B cell (primary cell): ENCODE measurements around the gene SLC35E1. TPM values are rescaled to one million over a fixed set of nuclear protein-coding genes. Genes with fewer than 3 reads are reported as not detected.

Experiments
- ATAC-seq: fragments of 200-7000 bp; cut with Tn5 transposase; one replicate; pipeline ENCODE4 v1.10.0; 2021; ENCODE audit warnings: low read depth, mild to moderate bottlenecking, moderate number of reproducible peaks, moderate library complexity
- CTCF ChIA-PET: fragments of 350-600 bp; sonication (Branson Sonifier 250); formaldehyde crosslinking; loops from one replicate; lab custom pipeline; 2021; ENCODE audit warnings: antibody characterized with exemption, inconsistent platforms; lab: Charles Lee
- POLR2A ChIA-PET: fragments of 350-600 bp; sonication (Branson Sonifier 250); formaldehyde crosslinking; loops from one replicate; lab custom pipeline; 2021; ENCODE audit warnings: antibody characterized with exemption; lab: Charles Lee
- DNase-seq: peaks from one replicate; pipeline ENCODE4 v3.0.0; 2013
- H2AFZ ChIP-seq: 2 replicates; pipeline ENCODE4 v1.6.1; 2012; ENCODE audit warnings: mild to moderate bottlenecking, low read depth, low read length; ENCODE audit not compliant: insufficient read depth, poor library complexity, severe bottlenecking
- H3K27ac ChIP-seq, 2 donors: 1 replicate in 1 of 2; 2 replicates in 1 of 2; pipeline ENCODE4 v1.5.1; 2012 to 2013; ENCODE audit warnings: low read length in 2 of 2, mild to moderate bottlenecking in 2 of 2, moderate library complexity in 1 of 2
- H3K27me3 ChIP-seq, 4 experiments: fragments of 200-600 bp in 1 of 4; sonication (generic) in 1 of 4; replicated peaks in 1 of 4; 1 replicate in 2 of 4; 2 replicates in 2 of 4; pipeline versions ENCODE4 v1.6.1 to v1.7.0; 2013 to 2016; ENCODE audit warnings: low read length in 3 of 4, mild to moderate bottlenecking in 2 of 4, mixed read lengths in 1 of 4, moderate library complexity in 1 of 4; ENCODE audit not compliant: insufficient read depth in 4 of 4, control insufficient read depth in 3 of 4; ENCODE audit errors: control extremely low read depth in 1 of 4
- H3K36me3 ChIP-seq, 2 experiments: replicated peaks in 1 of 2; 1 replicate in 1 of 2; 2 replicates in 1 of 2; pipeline versions ENCODE4 v1.6.1 to v1.7.1; 2013; ENCODE audit warnings: low read length in 1 of 2; ENCODE audit not compliant: insufficient read depth in 2 of 2, control insufficient read depth in 1 of 2; ENCODE audit errors: control extremely low read depth in 1 of 2, extremely low read depth in 1 of 2
- H3K4me1 ChIP-seq, 2 donors: fragments of 200-600 bp in 1 of 2; sonication (generic) in 1 of 2; 1 replicate in 1 of 2; 2 replicates in 1 of 2; pipeline versions ENCODE4 v1.5.1 to v1.6.1; 2013 to 2017; ENCODE audit warnings: low read length in 2 of 2; ENCODE audit not compliant: control insufficient read depth in 2 of 2, insufficient read depth in 2 of 2
- H3K4me2 ChIP-seq: replicated peaks from 2 replicates; pipeline ENCODE3; 2012; ENCODE audit warnings: mild to moderate bottlenecking, low read depth, low read length; ENCODE audit not compliant: poor library complexity, severe bottlenecking
- H3K4me3 ChIP-seq, 5 experiments: fragments of 200-600 bp in 1 of 5; sonication (generic) in 1 of 5; 1 replicate in 3 of 5; 2 replicates in 2 of 5; pipeline versions ENCODE4 v1.5.1 to v1.7.0; 2011 to 2016; ENCODE audit warnings: low read length in 4 of 5, mild to moderate bottlenecking in 4 of 5, low read depth in 2 of 5, control low read depth in 1 of 5, moderate library complexity in 1 of 5; ENCODE audit not compliant: insufficient read depth in 1 of 5; ENCODE audit errors: control extremely low read depth in 1 of 5, extremely low read depth in 1 of 5
- H3K79me2 ChIP-seq: fragments of 200-600 bp; sonication (generic); one replicate; pipeline ENCODE4 v1.6.0; 2016; ENCODE audit warnings: low read length; ENCODE audit not compliant: control insufficient read depth, insufficient read depth
- H3K9ac ChIP-seq: fragments of 200-600 bp; sonication (generic); 2 replicates; pipeline ENCODE4 v1.6.1; 2017; ENCODE audit warnings: mild to moderate bottlenecking, low read length, moderate library complexity
- H3K9me3 ChIP-seq, 3 donors: one replicate each; pipeline versions ENCODE4 v1.6.1 to v1.7.1; 2013; ENCODE audit warnings: low read length in 2 of 3; ENCODE audit not compliant: control insufficient read depth in 2 of 3, insufficient read depth in 1 of 3; ENCODE audit errors: control extremely low read depth in 1 of 3
- H4K20me1 ChIP-seq: 2 replicates; pipeline ENCODE4 v1.6.0; 2012; ENCODE audit warnings: mild to moderate bottlenecking, low read length; ENCODE audit not compliant: insufficient read depth, control insufficient read depth, poor library complexity, severe bottlenecking
- H3K27ac Mint-ChIP-seq: one replicate; pipeline ENCODE4 v1.8.0; 2021; ENCODE audit warnings: mixed read lengths
- H3K27me3 Mint-ChIP-seq: one replicate; pipeline ENCODE4 v1.8.0; 2021; ENCODE audit warnings: mixed read lengths
- H3K4me1 Mint-ChIP-seq: one replicate; pipeline ENCODE4 v1.8.0; 2021; ENCODE audit warnings: mixed read lengths
- H3K4me3 Mint-ChIP-seq: one replicate; pipeline ENCODE4 v1.8.0; 2021; ENCODE audit warnings: mixed read lengths
- H3K9me3 Mint-ChIP-seq: one replicate; pipeline ENCODE4 v1.8.0; 2022; ENCODE audit warnings: mixed read lengths; ENCODE audit not compliant: insufficient read depth
- EZH2 ChIP-seq: IDR thresholded peaks from 2 replicates; pipeline ENCODE4 v1.6.1; 2012; ENCODE audit warnings: borderline replicate concordance, low read depth, mild to moderate bottlenecking, moderate library complexity, low read length; ENCODE audit not compliant: insufficient read depth, poor library complexity, severe bottlenecking
- WGBS: methylation state at CpG from one replicate; pipeline ENCODE4 v1.1.5; 2013; ENCODE audit warnings: missing lambda C conversion rate; ENCODE audit not compliant: insufficient coverage; 5-methylcytosine and 5-hydroxymethylcytosine counted together
- intact Hi-C: fragments of 100-400 bp; cut with micrococcal nuclease; formaldehyde crosslinking; loops from one replicate; pipeline ENCODE4 v1.10.0; 2022
- polyA plus RNA-seq: library from polyadenylated mRNA; depleted of rRNA; stranded (reverse); fragments of >200 nt; gene quantifications from 2 replicates; pipeline ENCODE4 v1.2.3, GENCODE V29; 2012
- total RNA-seq, 2 donors: library from RNA; stranded (reverse); fragments of 120-200 nt in 1 of 2; gene quantifications; 1 replicate in 1 of 2; 2 replicates in 1 of 2; pipeline versions ENCODE4 v1.2.3 to v1.2.4, GENCODE V29; 2013 to 2022
- TF ChIP-seq, protein P1 (sequence below): fragments of 200-600 bp; IDR thresholded peaks from one replicate; pipeline ENCODE4 v1.8.0; 2022; ENCODE audit warnings: antibody characterized with exemption, mild to moderate bottlenecking

Gene SLC35E1
- total and polyA plus RNA-seq, 2 donors (not counting 1 experiment from before 2014, with no cell fraction given) = 23.4 to 46.8 TPM

DNA sequence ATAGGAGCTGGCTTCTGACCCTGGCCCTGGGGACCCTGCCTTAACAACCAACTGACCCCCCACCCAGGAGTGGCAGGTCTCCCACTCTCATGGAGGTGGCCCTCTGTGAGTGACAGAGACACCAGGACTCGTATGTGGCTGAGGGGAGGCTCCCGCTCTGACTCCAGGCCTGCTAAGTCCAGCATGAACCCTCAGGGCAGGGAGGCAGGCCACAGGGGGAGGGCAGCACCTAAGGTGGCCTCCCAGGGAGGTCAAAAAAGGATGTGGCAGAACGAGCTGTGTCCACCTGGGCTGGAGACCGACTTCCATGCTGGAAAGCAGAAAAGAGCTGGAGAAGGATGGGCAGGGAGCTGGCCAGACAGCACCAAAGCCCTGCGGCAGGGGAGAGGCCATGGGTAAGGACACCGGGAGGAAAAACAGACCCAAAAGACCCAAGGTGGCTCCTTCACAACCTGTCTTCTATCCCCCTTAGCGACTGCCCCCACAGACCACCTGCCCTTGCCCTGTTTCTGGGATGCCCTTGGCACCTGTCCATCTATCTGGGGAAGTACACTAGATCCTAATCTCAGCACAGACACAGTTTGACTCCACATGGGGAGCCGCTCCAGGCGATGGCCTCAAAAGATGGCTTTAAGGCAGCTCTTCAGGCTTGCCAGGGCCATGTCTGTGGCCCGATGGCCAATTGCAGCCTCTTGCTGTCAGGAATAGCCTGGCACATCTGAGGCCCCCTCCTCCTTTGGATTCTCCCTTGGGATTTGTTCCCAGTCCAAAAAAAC lies 10.5 kb upstream of the SLC35E1 start:
- no peak for ATAC-seq
- Mint-ChIP-seq H3K9me3 (no peaks in the 10 kb centered on the region), H3K27me3 (no peaks in the 10 kb centered on the region), H3K27ac (peak overlapping the region; percentile 100), H3K4me1 (peaks cover 81% of the 10 kb centered on the region), H3K4me3 (peak overlapping the region; percentile 68)
- peak overlapping the region; percentile 98 to 99 for H3K27ac ChIP-seq
- intact Hi-C loops = loop anchor here (10.0 kb wide), 1 partner anchor 468 kb away; the partner anchor contains the start of gene RAB8A
- H2AFZ ChIP-seq = no peak overlapping the region
- ChIA-PET CTCF (interaction anchor here (1.4 to 2.2 kb wide), 2 partner anchors 9 to 41 kb away, joined by 5 to 12 read pairs; no protein-coding TSS in a partner anchor), POLR2A (interaction anchor here (7.0 kb wide), 1 partner anchor 9 kb away, joined by 73 read pairs; the partner anchor contains the start of gene SLC35E1)
- no peak for TF ChIP-seq EZH2
- TF ChIP-seq, protein P1, sequence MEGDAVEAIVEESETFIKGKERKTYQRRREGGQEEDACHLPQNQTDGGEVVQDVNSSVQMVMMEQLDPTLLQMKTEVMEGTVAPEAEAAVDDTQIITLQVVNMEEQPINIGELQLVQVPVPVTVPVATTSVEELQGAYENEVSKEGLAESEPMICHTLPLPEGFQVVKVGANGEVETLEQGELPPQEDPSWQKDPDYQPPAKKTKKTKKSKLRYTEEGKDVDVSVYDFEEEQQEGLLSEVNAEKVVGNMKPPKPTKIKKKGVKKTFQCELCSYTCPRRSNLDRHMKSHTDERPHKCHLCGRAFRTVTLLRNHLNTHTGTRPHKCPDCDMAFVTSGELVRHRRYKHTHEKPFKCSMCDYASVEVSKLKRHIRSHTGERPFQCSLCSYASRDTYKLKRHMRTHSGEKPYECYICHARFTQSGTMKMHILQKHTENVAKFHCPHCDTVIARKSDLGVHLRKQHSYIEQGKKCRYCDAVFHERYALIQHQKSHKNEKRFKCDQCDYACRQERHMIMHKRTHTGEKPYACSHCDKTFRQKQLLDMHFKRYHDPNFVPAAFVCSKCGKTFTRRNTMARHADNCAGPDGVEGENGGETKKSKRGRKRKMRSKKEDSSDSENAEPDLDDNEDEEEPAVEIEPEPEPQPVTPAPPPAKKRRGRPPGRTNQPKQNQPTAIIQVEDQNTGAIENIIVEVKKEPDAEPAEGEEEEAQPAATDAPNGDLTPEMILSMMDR = no peak
- H3K27me3 ChIP-seq = no peaks in the 10 kb centered on the region
- 91% methylated on average over 10 of the region's 10 CpGs for WGBS
- H3K9me3 ChIP-seq = no peaks in the 10 kb centered on the region
- peaks cover 90% of the 10 kb centered on the region for H3K79me2 ChIP-seq
- peaks cover 61% of the 10 kb centered on the region for H4K20me1 ChIP-seq
- no peak for DNase-seq
- peaks cover 52 to 62% of the 10 kb centered on the region in 2 donors for H3K4me1 ChIP-seq
- H3K9ac ChIP-seq = no peak overlapping the region
- no peak overlapping the region for H3K4me3 ChIP-seq
- H3K4me2 ChIP-seq = peak overlapping the region; percentile 88
- peaks cover 0 to 28% of the 10 kb centered on the region in 2 experiments for H3K36me3 ChIP-seq

DNA sequence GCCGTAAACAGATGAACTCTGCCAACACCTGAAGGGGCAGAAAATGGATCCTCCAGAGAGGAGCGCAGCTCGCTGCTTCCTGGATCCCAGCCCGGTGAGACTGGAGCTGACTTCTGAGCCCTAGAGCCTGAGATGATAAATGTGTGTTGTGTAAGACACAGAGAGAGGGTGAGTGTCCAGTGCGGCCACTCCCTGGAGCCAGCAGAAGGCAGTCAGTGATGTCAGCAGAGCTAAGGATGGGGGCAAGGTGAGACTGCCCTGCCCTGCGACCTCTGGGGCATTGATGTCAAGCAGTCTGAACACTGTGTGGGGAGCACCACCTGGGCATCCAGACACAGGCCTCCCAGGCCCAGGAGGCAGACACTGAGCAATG lies 9.7 kb upstream of the SLC35E1 start:
- H3K36me3 ChIP-seq = peaks cover 0 to 33% of the 10 kb centered on the region in 2 experiments
- Mint-ChIP-seq H3K4me3 (peak overlapping the region; percentile 67), H3K27me3 (no peaks in the 10 kb centered on the region), H3K9me3 (no peaks in the 10 kb centered on the region), H3K27ac (peak overlapping the region; percentile 94), H3K4me1 (peaks cover 75% of the 10 kb centered on the region)
- CTCF ChIA-PET = interaction anchor here (0.8 to 1.4 kb wide), 2 partner anchors 8 to 30 kb away, joined by 3 to 5 read pairs; no protein-coding TSS in a partner anchor
- peaks cover 66% of the 10 kb centered on the region for H4K20me1 ChIP-seq
- H2AFZ ChIP-seq = no peak overlapping the region
- WGBS = 84% methylated on average over 6 of the region's 6 CpGs
- H3K4me3 ChIP-seq = no peak overlapping the region
- intact Hi-C loops = loop anchor here (10.0 kb wide), 1 partner anchor 467 kb away; the partner anchor contains the start of gene RAB8A
- ATAC-seq (no peak), DNase-seq (no peak)
- H3K4me1 ChIP-seq = peaks cover 46 to 55% of the 10 kb centered on the region in 2 donors
- TF ChIP-seq, protein P1 = no peak
- TF ChIP-seq EZH2 = no peak
- H3K9ac ChIP-seq = no peak overlapping the region
- peaks cover 97% of the 10 kb centered on the region for H3K79me2 ChIP-seq
- H3K9me3 ChIP-seq = no peaks in the 10 kb centered on the region
- H3K27ac ChIP-seq = peak overlapping the region in 1 of 2 donors; percentile 99
- POLR2A ChIA-PET = interaction anchor here (1.3 to 7.0 kb wide), 2 partner anchors 9 to 46 kb away, joined by 4 to 73 read pairs; partner anchors contain the start of genes MED26 and SLC35E1
- H3K27me3 ChIP-seq = no peaks in the 10 kb centered on the region
- H3K4me2 ChIP-seq = peak overlapping the region; percentile 38
